Measurements from ENCODE around the gene L2HGDH.
A peak's percentile ranks its signal among the peaks of the same experiment; 100 is the strongest.
"Not testable (repeated sequence)": the region's sequence is repeated elsewhere in the genome, so short reads cannot be mapped to it uniquely, and the experiment has no call there.

The L2HGDH gene

GRCh38 chr14:50339178-50339804 is 27.3 kb upstream of the L2HGDH start:
- no peak for DNase-seq (ENCODE audit: low read depth)

- no peak for DNase-seq (ENCODE audit: low read depth)
Observed at GRCh38 chr14:50338587-50338986, 26.6 kb upstream of the L2HGDH start.

DNA sequence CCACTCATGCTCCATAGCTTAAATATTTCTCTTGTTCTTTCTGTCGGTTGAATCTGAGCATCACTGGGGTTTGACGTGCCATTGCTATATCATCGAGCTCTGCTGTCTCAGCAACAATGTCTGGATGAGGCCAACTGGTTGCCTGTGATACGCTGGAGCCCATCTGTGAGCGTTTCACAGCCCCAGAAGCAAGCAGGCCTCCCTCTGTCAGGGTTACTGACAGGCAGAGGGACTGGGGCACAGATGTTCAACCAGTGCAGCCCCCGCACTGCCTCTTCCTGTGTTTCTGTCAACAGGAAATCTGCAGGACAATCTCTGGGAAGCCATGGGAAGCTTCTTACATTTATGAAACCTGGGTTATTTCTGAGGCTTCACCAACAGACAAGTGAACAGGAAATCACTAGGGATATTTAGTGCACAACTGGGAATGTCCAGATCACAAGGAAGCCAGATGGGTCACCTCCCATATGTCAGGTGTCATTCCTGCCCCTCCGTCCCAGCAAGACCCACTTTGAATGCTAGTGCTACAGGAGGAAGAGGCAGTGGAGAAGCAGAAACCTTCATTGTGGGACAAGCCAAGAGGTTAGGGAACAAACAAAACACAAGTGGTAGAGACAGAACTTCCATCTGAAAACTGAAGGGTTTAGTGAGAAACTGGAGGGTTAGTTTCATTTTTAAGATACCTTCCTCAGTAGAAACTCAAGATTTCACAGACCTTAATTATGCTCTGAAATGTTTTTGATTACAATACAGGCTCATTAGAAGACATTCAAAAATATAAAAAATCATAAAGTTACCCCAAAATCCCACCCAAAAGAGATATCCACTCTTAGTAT is 24.2 kb upstream of the L2HGDH start:
- DNase-seq (ENCODE audit: low read depth), result peak; percentile 46

GRCh38 chr14:50335389-50335788 is 23.4 kb upstream of the L2HGDH start:
- DNase-seq (ENCODE audit: low read depth), result no peak

DNA sequence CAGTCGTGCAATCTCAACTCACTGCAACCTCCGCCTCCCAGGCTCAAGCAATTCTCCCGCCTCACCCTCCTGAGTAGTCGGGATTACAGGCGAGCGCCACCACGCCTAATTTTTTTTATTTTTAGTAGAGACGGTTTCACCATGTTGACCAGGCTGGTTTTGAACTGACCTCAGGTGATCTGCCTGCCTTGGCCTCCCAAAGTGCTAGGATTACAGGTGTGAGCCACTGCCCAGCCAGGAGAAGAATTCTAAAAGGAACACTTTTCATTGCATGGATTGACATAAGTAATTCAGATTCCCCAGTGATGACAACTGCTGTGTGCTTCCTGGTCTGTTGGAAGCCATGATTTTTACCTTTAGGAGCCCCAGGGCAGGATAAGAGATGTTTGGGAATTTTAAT is 22.2 kb upstream of the L2HGDH start:
- no peak for DNase-seq (ENCODE audit: low read depth)

DNA sequence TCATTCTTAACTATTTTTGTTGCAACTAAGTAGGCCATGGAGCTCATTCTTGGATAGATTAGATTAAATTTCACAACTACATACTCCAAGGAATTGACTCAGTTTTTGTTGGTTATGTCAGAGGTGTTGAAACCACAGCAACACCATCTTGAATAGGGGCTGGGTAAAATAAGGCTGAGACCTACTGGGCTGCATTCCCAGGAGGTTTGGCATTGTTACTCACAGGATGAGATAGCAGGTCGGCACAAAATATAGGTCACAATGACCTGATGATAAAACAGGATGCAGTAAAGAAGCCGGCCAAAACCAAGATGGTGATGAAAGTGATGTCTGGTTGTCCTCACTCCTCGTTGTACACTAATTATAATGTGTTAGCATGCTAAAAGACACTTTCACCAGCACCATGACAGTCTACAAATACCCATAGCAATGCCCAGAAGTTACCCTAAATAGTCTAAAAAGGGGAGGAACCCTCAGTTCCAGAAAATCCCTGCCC is 21.0 kb upstream of the L2HGDH start:
- DNase-seq (ENCODE audit: low read depth), result no peak

DNA sequence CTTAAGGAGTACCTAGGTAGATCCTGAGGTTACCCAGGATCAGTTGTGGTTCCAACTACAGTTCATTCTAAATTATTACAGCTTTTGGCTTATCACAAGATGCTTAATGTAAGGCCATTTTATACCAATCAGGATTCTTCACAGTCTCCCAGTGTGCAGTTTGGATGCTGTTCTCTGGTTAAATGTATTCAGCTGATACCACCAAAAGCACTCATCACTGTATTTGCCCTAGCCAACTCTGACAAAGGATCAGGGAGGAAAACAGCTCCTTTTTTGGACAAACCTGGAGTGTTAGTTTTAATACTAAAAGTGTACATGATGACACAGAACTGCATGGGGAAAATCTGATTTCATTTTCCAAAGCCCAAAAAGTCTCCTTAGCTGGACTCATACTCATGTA is 19.6 kb upstream of the L2HGDH start:
- DNase-seq (ENCODE audit: low read depth), result no peak

DNA sequence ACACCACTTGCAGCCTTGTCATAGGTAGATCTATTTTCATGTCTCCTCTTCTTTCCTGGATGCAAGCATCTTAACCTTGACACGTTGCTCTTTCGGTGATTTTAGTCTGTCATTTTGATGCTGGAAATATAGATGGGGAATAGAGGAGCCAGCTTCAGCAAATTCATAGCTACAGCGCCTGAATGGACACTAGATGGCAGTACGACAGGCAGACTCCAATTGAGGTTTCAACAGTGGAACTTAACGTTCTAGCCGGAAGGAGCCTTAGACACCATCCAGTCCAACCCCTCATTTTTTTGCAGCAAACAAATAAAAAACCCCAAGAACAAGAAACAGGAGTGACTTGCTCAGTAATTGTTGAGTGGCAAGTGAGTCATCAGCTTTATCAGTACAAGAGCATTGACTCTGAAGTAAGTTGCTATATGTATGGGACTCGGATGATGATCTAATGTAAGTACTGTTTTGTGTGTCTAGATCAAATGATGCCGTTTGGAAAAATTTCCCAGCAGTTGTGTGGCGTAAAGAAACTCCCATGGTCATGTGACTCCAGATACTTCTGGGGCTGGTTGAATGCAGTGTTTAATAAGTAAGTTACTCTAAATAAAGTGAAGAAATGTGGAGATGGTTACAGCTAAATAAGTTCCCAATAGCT is 9.1 kb upstream of the L2HGDH start:
- peak; percentile 52 for DNase-seq (ENCODE audit: low read depth)

GRCh38 chr14:50320283-50320682 is 8.3 kb upstream of the L2HGDH start:
- DNase-seq (ENCODE audit: low read depth), result no peak

GRCh38 chr14:50319721-50320120 is 7.7 kb upstream of the L2HGDH start:
- no peak for DNase-seq (ENCODE audit: low read depth)

DNA sequence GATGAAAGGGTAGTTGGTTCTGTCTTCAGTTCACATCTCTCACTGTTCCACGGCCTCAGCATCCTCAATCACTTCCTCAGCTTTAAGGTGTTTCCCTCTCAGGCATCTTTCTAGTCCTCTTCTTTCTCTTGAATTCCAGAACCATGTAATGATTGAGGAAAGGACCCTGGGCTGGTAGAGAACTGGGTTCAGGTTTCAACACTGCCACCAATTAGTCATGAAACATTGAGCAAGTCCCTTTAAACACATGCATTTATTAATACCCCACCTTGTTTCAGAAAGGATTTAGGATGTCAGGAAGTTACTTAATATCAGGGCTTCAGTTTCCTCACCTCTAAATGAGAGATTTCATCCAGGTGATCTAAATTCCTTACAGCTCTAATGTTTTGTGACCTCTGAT is 7.3 kb upstream of the L2HGDH start:
- DNase-seq (ENCODE audit: low read depth), result no peak

DNA sequence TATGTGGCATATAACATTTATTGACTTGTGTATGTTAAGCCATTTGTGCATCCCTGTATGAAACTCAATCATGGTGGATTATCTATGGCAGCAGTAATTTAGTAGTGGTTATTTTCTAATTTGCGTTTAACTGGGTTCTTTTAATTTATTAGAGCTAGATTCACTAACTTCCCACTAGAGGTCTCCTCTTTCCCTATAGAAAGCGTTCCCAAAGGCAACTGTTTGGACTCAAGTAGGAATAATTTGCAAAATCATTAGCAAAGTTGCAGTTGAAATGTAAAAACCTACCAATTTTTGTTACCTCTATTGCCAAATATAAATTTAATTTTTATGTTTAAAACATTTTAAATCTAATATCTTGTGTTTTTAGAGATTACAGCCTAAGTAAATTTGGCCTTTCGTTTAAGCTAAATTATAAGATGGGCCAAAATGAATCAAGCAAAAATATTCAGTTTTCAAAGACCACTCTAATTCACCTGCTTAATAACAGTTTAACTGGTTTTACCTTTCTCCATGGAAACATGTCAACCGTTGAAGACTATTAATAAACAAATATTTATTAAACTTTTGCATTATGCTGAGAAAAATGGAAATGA is 6.1 kb upstream of the L2HGDH start:
- DNase-seq (ENCODE audit: low read depth), result no peak

DNA sequence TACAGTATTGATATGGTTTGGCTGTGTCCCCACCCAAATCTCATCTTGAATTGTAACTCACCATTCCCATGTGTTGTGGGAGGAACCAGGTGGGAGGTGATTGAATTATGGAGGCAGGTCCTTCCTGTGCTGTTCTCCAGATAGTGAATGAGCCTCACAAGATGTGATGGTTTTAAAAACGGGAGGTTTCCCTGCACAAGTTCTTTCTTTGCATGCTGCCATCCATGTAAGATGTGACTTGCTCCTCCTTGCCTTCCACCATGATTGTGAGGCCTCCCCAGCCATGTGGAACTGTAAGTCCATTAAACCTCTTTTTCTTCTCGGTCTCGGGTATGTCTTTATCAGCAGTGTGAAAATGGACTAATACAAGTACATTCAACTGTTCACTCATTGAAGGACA is 2.1 kb upstream of the L2HGDH start:
- not testable (repeated sequence) for DNase-seq (ENCODE audit: low read depth)

- DNase-seq (ENCODE audit: low read depth), result no peak
Observed at GRCh38 chr14:50312734-50313054, 665 bp upstream of the L2HGDH start.

GRCh38 chr14:50311337-50311971 is 575 bp downstream of the L2HGDH start:
- no peak for DNase-seq (ENCODE audit: low read depth)

GRCh38 chr14:50310445-50310844 is 1.6 kb downstream of the L2HGDH start:
- DNase-seq (ENCODE audit: low read depth), result no peak

DNA sequence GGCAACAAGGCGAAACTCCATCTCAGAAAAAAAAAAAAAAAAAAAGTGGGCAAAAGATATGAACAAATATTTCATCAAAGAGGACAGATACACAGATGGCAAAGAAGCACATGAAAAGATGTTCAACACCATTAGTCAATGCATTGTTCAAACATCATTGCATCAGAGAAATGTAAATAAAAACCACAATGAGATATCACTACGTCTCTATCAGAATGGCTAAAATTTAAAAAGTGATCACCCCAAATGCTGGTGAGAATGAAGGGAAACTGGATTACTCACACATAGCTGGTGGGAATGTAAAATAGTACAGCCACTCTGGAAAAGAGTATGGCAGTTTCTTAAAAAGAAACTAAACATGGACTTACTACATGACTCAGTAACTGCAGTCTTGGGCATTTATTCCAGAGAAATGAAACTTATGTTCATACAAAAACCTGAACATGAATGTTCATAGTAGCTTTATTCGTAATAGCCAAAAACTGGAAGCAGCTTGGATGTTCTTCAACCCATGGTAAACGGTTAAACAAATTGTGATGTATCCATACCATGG is 3.6 kb downstream of the L2HGDH start:
- DNase-seq (ENCODE audit: low read depth), result no peak

DNA sequence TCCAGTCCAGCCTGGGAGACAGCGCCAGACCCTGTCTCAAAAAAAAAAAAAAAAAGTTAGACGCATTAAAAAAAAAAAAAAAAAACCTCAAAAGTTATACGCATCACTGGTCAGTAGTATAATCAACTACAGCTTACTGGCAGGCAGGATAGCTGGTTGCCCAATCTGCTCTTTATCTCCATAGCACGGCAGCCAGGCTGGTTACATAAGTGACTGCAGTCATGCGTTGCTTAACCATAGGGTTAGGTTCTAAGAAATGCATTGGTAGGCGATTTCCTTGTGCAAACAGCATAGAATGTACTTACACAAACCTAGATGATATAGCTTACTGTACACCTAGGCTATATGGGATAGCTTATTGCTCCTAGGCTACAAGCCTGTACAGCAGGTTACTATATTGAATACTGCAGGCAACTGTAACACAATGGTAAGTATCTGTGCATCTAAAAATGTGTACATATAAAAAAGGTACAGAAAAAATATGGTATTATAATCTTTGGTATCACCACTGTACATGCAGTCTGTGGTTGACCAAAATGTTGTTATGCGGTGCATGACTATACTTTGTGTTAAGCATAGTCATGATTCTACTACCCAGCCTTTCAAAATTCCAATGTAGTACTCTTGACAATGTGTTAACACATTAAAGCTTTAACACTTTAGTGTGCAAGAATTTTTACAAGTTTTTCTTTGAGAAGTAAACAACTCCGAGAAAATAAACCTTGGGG is 8.1 kb downstream of the L2HGDH start:
- peak; percentile 74 for DNase-seq (ENCODE audit: low read depth)

DNA sequence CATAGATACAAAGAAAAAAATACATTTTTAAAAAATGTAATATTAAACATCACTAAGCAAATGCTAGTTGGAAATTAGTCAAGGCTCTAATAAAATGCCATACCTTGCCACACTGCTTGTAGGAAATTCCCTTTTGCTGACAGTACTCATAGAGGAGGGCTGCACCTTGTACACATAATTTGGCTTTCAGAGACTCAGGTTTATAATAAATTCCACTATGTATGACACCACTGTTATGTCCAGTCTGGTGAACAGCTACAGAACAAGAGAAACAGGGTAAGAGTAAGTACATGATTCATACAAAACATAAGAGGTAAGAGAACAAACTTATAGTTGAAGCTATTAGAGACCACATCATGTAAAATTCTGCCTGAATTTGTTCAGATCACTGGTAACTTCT is 10.1 kb downstream of the L2HGDH start:
- no peak for DNase-seq (ENCODE audit: low read depth)

DNA sequence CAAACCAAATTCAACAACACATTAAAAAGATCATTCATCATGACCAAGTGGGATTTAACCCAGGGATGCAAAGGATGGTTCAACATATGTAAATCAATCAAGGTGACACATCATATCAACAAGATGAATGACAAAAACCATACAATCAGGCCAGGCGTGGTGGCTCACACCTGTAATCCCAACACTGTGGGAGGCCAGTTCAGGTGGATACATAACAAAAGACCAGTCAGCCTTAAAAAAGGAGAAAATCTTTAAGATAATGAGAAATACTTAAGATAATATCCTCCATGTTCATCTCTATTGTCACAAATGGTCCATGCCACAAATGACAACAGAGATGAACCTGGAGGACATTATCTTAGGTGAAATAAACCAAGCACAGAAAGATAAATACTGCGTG is 12.4 kb downstream of the L2HGDH start:
- DNase-seq (ENCODE audit: low read depth), result no peak

- DNase-seq (ENCODE audit: low read depth), result no peak
Observed at GRCh38 chr14:50290306-50290705, 21.7 kb downstream of the L2HGDH start.
